Osteocyte (in vitro differentiated cells): ENCODE results near the gene KRT78. TPM values are rescaled to one million over a fixed set of nuclear protein-coding genes. Genes with fewer than 3 reads are reported as not detected.
"Not testable (repeated sequence)": the region's sequence is repeated elsewhere in the genome, so short reads cannot be mapped to it uniquely, and the experiment has no call there.

Source experiments
- DNase-seq: peaks from one replicate; pipeline ENCODE4 v3.0.0; 2021; ENCODE audit warnings: mixed read lengths; ENCODE audit not compliant: unreplicated experiment; ENCODE audit errors: extremely low spot score
- H3K27ac Mint-ChIP-seq: one replicate; pipeline ENCODE4 v1.8.0; 2021; ENCODE audit warnings: mild to moderate bottlenecking, mixed read lengths; ENCODE audit not compliant: unreplicated experiment
- H3K27me3 Mint-ChIP-seq: one replicate; pipeline ENCODE4 v1.8.0; 2021; ENCODE audit warnings: mixed read lengths; ENCODE audit not compliant: unreplicated experiment
- H3K36me3 Mint-ChIP-seq: one replicate; pipeline ENCODE4 v1.8.0; 2021; ENCODE audit warnings: mixed read lengths; ENCODE audit not compliant: unreplicated experiment
- H3K4me1 Mint-ChIP-seq: one replicate; pipeline ENCODE4 v1.8.0; 2021; ENCODE audit warnings: mixed read lengths; ENCODE audit not compliant: unreplicated experiment
- H3K4me3 Mint-ChIP-seq: one replicate; pipeline ENCODE4 v1.8.0; 2021; ENCODE audit warnings: mild to moderate bottlenecking, moderate library complexity, mixed read lengths; ENCODE audit not compliant: unreplicated experiment
- H3K9me3 Mint-ChIP-seq: one replicate; pipeline ENCODE4 v1.8.0; 2021; ENCODE audit warnings: mixed read lengths; ENCODE audit not compliant: unreplicated experiment
- CTCF ChIP-seq: fragments of 200-600 bp; sonication (generic); IDR thresholded peaks from 2 replicates; pipeline ENCODE4 v1.5.0; 2021; ENCODE audit warnings: antibody characterized with exemption, mild to moderate bottlenecking, moderate library complexity
- total RNA-seq: library from RNA; stranded (reverse); gene quantifications from 2 replicates; pipeline ENCODE4 v1.2.1, GENCODE V29; 2021

Gene KRT78
- total RNA-seq, 1 donor from 2014 or later = not detected

- Mint-ChIP-seq H3K4me3 (no peak overlapping the region), H3K27me3 (peaks cover 42% of the 10 kb centered on the region), H3K27ac (no peak overlapping the region), H3K9me3 (no peaks in the 10 kb centered on the region), H3K4me1 (peaks cover 8% of the 10 kb centered on the region), H3K36me3 (no peaks in the 10 kb centered on the region)
- no peak for TF ChIP-seq CTCF
- DNase-seq = no peak
Observed at GRCh38 chr12:52856787-52857186, 8.0 kb upstream of the KRT78 start.

- H3K27ac Mint-ChIP-seq, H3K9me3 Mint-ChIP-seq, DNase-seq, H3K36me3 Mint-ChIP-seq, H3K4me1 Mint-ChIP-seq, H3K4me3 Mint-ChIP-seq: not testable (repeated sequence)
- peaks cover 48% of the 10 kb centered on the region for H3K27me3 Mint-ChIP-seq
Observed at GRCh38 chr12:52856077-52856476, 7.3 kb upstream of the KRT78 start.

GRCh38 chr12:52851787-52852186 is 3.0 kb upstream of the KRT78 start:
- no peak for DNase-seq
- no peak overlapping the region for H3K27ac Mint-ChIP-seq
- no peaks in the 10 kb centered on the region for H3K9me3 Mint-ChIP-seq
- no peaks in the 10 kb centered on the region for H3K36me3 Mint-ChIP-seq
- H3K4me3 Mint-ChIP-seq = no peak overlapping the region
- H3K27me3 Mint-ChIP-seq = peaks cover 57% of the 10 kb centered on the region
- TF ChIP-seq CTCF = no peak
- H3K4me1 Mint-ChIP-seq = no peaks in the 10 kb centered on the region

- no peak for DNase-seq
- Mint-ChIP-seq H3K27me3 (peaks cover 54% of the 10 kb centered on the region), H3K27ac (no peak overlapping the region), H3K4me1 (no peaks in the 10 kb centered on the region), H3K4me3 (no peak overlapping the region), H3K36me3 (no peaks in the 10 kb centered on the region), H3K9me3 (no peaks in the 10 kb centered on the region)
- TF ChIP-seq CTCF = no peak
Observed at GRCh38 chr12:52850681-52851080, 1.9 kb upstream of the KRT78 start.

GRCh38 chr12:52849511-52849910 is 717 bp upstream of the KRT78 start:
- Mint-ChIP-seq H3K9me3 (no peaks in the 10 kb centered on the region), H3K27ac (no peak overlapping the region), H3K27me3 (peaks cover 42% of the 10 kb centered on the region), H3K4me1 (no peaks in the 10 kb centered on the region), H3K4me3 (no peak overlapping the region), H3K36me3 (no peaks in the 10 kb centered on the region)
- no peak for TF ChIP-seq CTCF
- no peak for DNase-seq
